Heart left ventricle (tissue), 13 donors: ENCODE results near the gene MRPL32.

ENCODE experiments used
- POLR2A ChIP-seq, 2 donors: fragments of 450-650 bp; IDR thresholded peaks; one replicate each; pipeline ENCODE4 v1.6.1; 2017; ENCODE audit warnings: antibody characterized with exemption in 2 of 2, mild to moderate bottlenecking in 2 of 2, moderate library complexity in 2 of 2
- TF ChIP-seq, protein P1 (sequence below), 12 donors: fragments of 200-600 bp; sonication (generic) in 4 of 12; IDR thresholded peaks; one replicate each; pipeline versions ENCODE4 v1.5.0 to v1.8.0; 2018 to 2022; ENCODE audit warnings: antibody characterized with exemption in 12 of 12, mild to moderate bottlenecking in 5 of 12
- donor health status: ischemic (EF 13 %, LVEDD 7.1; RV severe dilation, severe dysfunction).
- donor health status: DM: no; HTN: yes; CAD: no.
- donor health status: DM: no; HTN: no; CAD: no.
- donor health status: ischemic (EF 25% LVEDD 6.9; RV normal size, moderate dysfunction).
- donor health status: ischemic (EF 25% LVEDD 5.7; RV mildly dilated, moderate dysfunction).
- donor health status: ischemic (EF 35%, LVEDD 5.7; RV mildly dilated, moderate dysfunction).
- donor health status: nonischemic (EF 11% LVEDD 7.7; RV severe dilation, severe dysfunction).
- donor health status: DM: yes; HTN: yes; CAD: no.
- donor health status: PGD.
- donor health status: ischemic (EF 29% LVEDD 5.4; RV normal size, mild dysfunction).
- donor health status: nonischemic (EF 23%, LVEDD 6.1; RV moderate dilation, normal function).

DNA sequence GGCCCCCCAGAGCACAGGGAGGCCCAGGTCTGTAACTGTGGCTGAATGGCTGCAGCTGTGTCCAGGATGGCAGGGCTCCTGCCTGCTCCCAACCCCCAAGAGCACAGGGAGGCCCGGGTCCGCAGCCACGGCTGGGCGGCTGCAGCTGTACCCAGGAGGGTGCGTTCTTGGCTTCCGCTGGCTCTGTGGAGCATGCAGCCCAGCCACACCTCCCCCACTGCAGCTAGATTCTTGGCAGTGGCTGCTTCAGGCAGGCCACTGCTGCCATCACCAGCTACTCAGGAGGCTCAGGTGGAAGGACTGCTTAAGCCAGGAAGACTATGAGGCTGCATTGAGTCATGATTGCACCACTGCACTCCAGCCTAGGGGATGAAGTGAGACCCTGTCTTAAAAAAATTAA is 48.2 kb upstream of the MRPL32 start:
- TF ChIP-seq, protein P1, sequence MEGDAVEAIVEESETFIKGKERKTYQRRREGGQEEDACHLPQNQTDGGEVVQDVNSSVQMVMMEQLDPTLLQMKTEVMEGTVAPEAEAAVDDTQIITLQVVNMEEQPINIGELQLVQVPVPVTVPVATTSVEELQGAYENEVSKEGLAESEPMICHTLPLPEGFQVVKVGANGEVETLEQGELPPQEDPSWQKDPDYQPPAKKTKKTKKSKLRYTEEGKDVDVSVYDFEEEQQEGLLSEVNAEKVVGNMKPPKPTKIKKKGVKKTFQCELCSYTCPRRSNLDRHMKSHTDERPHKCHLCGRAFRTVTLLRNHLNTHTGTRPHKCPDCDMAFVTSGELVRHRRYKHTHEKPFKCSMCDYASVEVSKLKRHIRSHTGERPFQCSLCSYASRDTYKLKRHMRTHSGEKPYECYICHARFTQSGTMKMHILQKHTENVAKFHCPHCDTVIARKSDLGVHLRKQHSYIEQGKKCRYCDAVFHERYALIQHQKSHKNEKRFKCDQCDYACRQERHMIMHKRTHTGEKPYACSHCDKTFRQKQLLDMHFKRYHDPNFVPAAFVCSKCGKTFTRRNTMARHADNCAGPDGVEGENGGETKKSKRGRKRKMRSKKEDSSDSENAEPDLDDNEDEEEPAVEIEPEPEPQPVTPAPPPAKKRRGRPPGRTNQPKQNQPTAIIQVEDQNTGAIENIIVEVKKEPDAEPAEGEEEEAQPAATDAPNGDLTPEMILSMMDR (IDR thresholded peaks at IDR 0.05) = no peak
- no peak for TF ChIP-seq POLR2A (IDR thresholded peaks at IDR 0.05)
